Tibial nerve (tissue), 4 donors: ENCODE results near the gene PM20D1. TPM values are rescaled to one million over a fixed set of nuclear protein-coding genes. Genes with fewer than 3 reads are reported as not detected.

Experiments used
- DNase-seq, 2 donors: peaks; one replicate each; pipeline ENCODE4 v3.0.0-alpha.2; 2019; ENCODE audit warnings: low spot score in 2 of 2
- H3K27ac ChIP-seq, 4 donors: fragments of 200-600 bp; sonication (generic) in 3 of 4; one replicate each; pipeline ENCODE4 v1.5.1; 2017 to 2019; ENCODE audit warnings: mild to moderate bottlenecking in 1 of 4
- H3K27me3 ChIP-seq, 2 donors: fragments of 200-600 bp; sonication (generic) in 1 of 2; one replicate each; pipeline versions ENCODE4 v1.5.1 to v1.6.0; 2017 to 2019
- H3K36me3 ChIP-seq, 3 donors: fragments of 200-600 bp; sonication (generic); one replicate each; pipeline ENCODE4 v1.5.1; 2018 to 2019
- H3K4me1 ChIP-seq, 4 donors: fragments of 200-600 bp; sonication (generic) in 3 of 4; one replicate each; pipeline ENCODE4 v1.5.1; 2017 to 2019
- H3K4me3 ChIP-seq, 4 donors: fragments of 200-600 bp; sonication (generic) in 3 of 4; one replicate each; pipeline ENCODE4 v1.5.1; 2017 to 2019; ENCODE audit warnings: mild to moderate bottlenecking in 1 of 4, moderate library complexity in 1 of 4
- H3K9me3 ChIP-seq, 4 donors: fragments of 200-600 bp; sonication (generic) in 3 of 4; one replicate each; pipeline ENCODE4 v1.5.1; 2017 to 2019
- CTCF ChIP-seq, 5 experiments: fragments of 200-600 bp in 3 of 5; fragments of 450-650 bp in 2 of 5; sonication (generic) in 3 of 5; IDR thresholded peaks; one replicate each; pipeline ENCODE4 v1.5.1; 2016 to 2019; ENCODE audit warnings: antibody characterized with exemption in 5 of 5, mild to moderate bottlenecking in 3 of 5, moderate library complexity in 2 of 5
- EP300 ChIP-seq, 2 donors: sonication (generic); formaldehyde crosslinking; IDR thresholded peaks; one replicate each; pipeline ENCODE4 v1.6.1; 2017; ENCODE audit warnings: antibody characterized with exemption in 2 of 2, mild to moderate bottlenecking in 1 of 2
- POLR2A ChIP-seq, 2 donors: fragments of 450-650 bp; IDR thresholded peaks; one replicate each; pipeline ENCODE4 v1.6.1; 2017; ENCODE audit warnings: antibody characterized with exemption in 2 of 2, mild to moderate bottlenecking in 2 of 2, moderate library complexity in 2 of 2
- WGBS, 2 donors: methylation state at CpG; one replicate each; pipeline ENCODE4 v1.1.5; 2018; 5-methylcytosine and 5-hydroxymethylcytosine counted together
- total RNA-seq, 4 donors: library from RNA; depleted of rRNA; stranded (reverse); fragments of >200 nt; gene quantifications; one replicate each; pipeline ENCODE4 v1.1.0, GENCODE V29; 2016

PM20D1 gene
- total RNA-seq, 4 donors from 2014 or later, result 0.87 to 6.7 (median 0.98) TPM; not detected in 1

- H3K27me3 ChIP-seq, result no peaks in the 10 kb centered on the region
- TF ChIP-seq CTCF (IDR thresholded peaks at IDR 0.05), result no peak
- TF ChIP-seq EP300 (IDR thresholded peaks at IDR 0.05), result no peak
- no peak for TF ChIP-seq POLR2A (IDR thresholded peaks at IDR 0.05)
- peak overlapping the region; percentile 85 to 97 (median 94) for H3K4me3 ChIP-seq
- no peaks in the 10 kb centered on the region for H3K9me3 ChIP-seq
- WGBS, 2 donors, result 6 to 12% methylated on average over 7 to 14 of the region's 14 CpGs
- peak overlapping the region; percentile 86 to 98 (median 92) for H3K27ac ChIP-seq
- peaks cover 0 to 50% (median 22%) of the 10 kb centered on the region in 4 donors for H3K4me1 ChIP-seq
- H3K36me3 ChIP-seq, result peaks cover 0 to 19% (median 0%) of the 10 kb centered on the region in 3 donors
- no peak for DNase-seq
Observed at GRCh38 chr1:205813755-205814058, 36.2 kb downstream of the PM20D1 start.

GRCh38 chr1:205812878-205813754, 36.8 kb downstream of the PM20D1 start, which contains the start of gene SLC41A1:
SLC41A1 (minus strand) TSS chr1:205813198; CDS start chr1:205810441, 2,757 bp downstream.
- Histone ChIP-seq H3K27me3 (no peaks in the 10 kb centered on the region), H3K4me1 (peaks cover 0 to 56% (median 22%) of the 10 kb centered on the region in 4 donors), H3K4me3 (peak within 1 kb of the TSS; percentile 85 to 97 (median 94)), H3K36me3 (peaks cover 0 to 20% (median 0%) of the 10 kb centered on the region in 3 donors), H3K27ac (peak within 1 kb of the TSS; percentile 86 to 98 (median 92)), H3K9me3 (no peaks in the 10 kb centered on the region)
- TF ChIP-seq CTCF (IDR thresholded peaks at IDR 0.05), result peak in 1 of 5 experiments; percentile 16
- peak; percentile 60 to 89 for TF ChIP-seq POLR2A (IDR thresholded peaks at IDR 0.05)
- peak; percentile 50 to 95 for TF ChIP-seq EP300 (IDR thresholded peaks at IDR 0.05)
- peak; percentile 92 to 96 for DNase-seq
- 0 to 2% methylated on average over 37 to 54 of the region's 83 CpGs for WGBS, 2 donors

- H3K27ac ChIP-seq, result peak overlapping the region; percentile 86 to 98 (median 92)
- H3K9me3 ChIP-seq, result no peaks in the 10 kb centered on the region
- peaks cover 0 to 59% (median 22%) of the 10 kb centered on the region in 4 donors for H3K4me1 ChIP-seq
- TF ChIP-seq EP300 (IDR thresholded peaks at IDR 0.05), result no peak
- TF ChIP-seq POLR2A (IDR thresholded peaks at IDR 0.05), result no peak
- TF ChIP-seq CTCF (IDR thresholded peaks at IDR 0.05), result no peak
- WGBS, 2 donors, result 0 to 3% methylated on average over 15 to 16 of the region's 16 CpGs
- DNase-seq, result peak in 1 of 2 donors; percentile 20
- H3K36me3 ChIP-seq, result peaks cover 0 to 20% (median 0%) of the 10 kb centered on the region in 3 donors
- H3K27me3 ChIP-seq, result no peaks in the 10 kb centered on the region
- H3K4me3 ChIP-seq, result peak overlapping the region; percentile 85 to 97 (median 94)
Observed at GRCh38 chr1:205812271-205812877, 37.6 kb downstream of the PM20D1 start.

- DNase-seq, result no peak
- peak overlapping the region in 3 of 4 donors; percentile 86 to 98 (median 97) for H3K27ac ChIP-seq
- H3K27me3 ChIP-seq, result no peaks in the 10 kb centered on the region
- 19 to 21% methylated on average over 5 of the region's 5 CpGs for WGBS, 2 donors
- peak overlapping the region in 3 of 4 donors; percentile 85 to 96 (median 93) for H3K4me3 ChIP-seq
- peaks cover 0 to 57% (median 22%) of the 10 kb centered on the region in 4 donors for H3K4me1 ChIP-seq
- H3K36me3 ChIP-seq, result peaks cover 0 to 20% (median 0%) of the 10 kb centered on the region in 3 donors
- no peak for TF ChIP-seq EP300 (IDR thresholded peaks at IDR 0.05)
- TF ChIP-seq POLR2A (IDR thresholded peaks at IDR 0.05), result peak in 1 of 2 donors; percentile 8
- no peak for TF ChIP-seq CTCF (IDR thresholded peaks at IDR 0.05)
- H3K9me3 ChIP-seq, result no peaks in the 10 kb centered on the region
Observed at GRCh38 chr1:205811660-205812059, 38.3 kb downstream of the PM20D1 start.
